H1 (cell line): ENCODE results near the gene LDLRAD4. TPM values are rescaled to one million over a fixed set of nuclear protein-coding genes. Genes with fewer than 3 reads are reported as not detected.

Experiments
- CTCF ChIA-PET: fragments of 300-600 bp; sonication (Branson Sonifier 250); formaldehyde crosslinking; loops from one replicate; lab custom pipeline; 2021; ENCODE audit not compliant: partially characterized antibody; lab: Charles Lee
- POLR2A ChIA-PET: fragments of 300-600 bp; sonication (Branson Sonifier 250); formaldehyde crosslinking; loops from one replicate; lab custom pipeline; 2021; ENCODE audit warnings: inconsistent platforms; ENCODE audit not compliant: partially characterized antibody; lab: Charles Lee
- DNase-seq, 2 experiments: peaks; one replicate each; pipeline versions ENCODE4 v3.0.0 to v3.0.0-alpha.2; 2010 to 2022; ENCODE audit warnings: low spot score in 2 of 2, low read depth in 1 of 2, mixed read lengths in 1 of 2
- FAIRE-seq: peaks from 2 replicates; lab custom pipeline; 2011; peaks lifted over from hg19 to GRCh38; lab: Jason Lieb, UNC
- H2AFZ ChIP-seq: 2 replicates; pipeline ENCODE4 v1.8.1; 2012; ENCODE audit warnings: low read length, inconsistent platforms
- H2AK5ac ChIP-seq: 2 replicates; pipeline ENCODE4 v1.6.1; 2013; ENCODE audit warnings: low read depth, low read length
- H2BK120ac ChIP-seq: replicated peaks from 2 replicates; pipeline ENCODE3; 2013; ENCODE audit warnings: low read depth, low read length, inconsistent platforms
- H2BK12ac ChIP-seq: 2 replicates; pipeline ENCODE4 v1.6.1; 2013; ENCODE audit warnings: low read depth, low read length
- H2BK15ac ChIP-seq: 2 replicates; pipeline ENCODE4 v1.6.1; 2013; ENCODE audit warnings: low read length
- H2BK20ac ChIP-seq: 2 replicates; pipeline ENCODE4 v1.6.1; 2013; ENCODE audit warnings: low read length
- H2BK5ac ChIP-seq: 2 replicates; pipeline ENCODE4 v1.6.1; 2013; ENCODE audit warnings: low read depth, low read length
- H3K14ac ChIP-seq: 2 replicates; pipeline ENCODE4 v1.6.1; 2013; ENCODE audit warnings: inconsistent platforms; ENCODE audit not compliant: insufficient read length
- H3K18ac ChIP-seq: 2 replicates; pipeline ENCODE4 v1.6.1; 2013; ENCODE audit warnings: low read length; ENCODE audit errors: extremely low read depth
- H3K23ac ChIP-seq: 2 replicates; pipeline ENCODE4 v1.6.1; 2013; ENCODE audit warnings: inconsistent platforms; ENCODE audit not compliant: insufficient read length
- H3K23me2 ChIP-seq: 2 replicates; pipeline ENCODE4 v1.6.1; 2013; ENCODE audit warnings: low read depth, low read length
- H3K27ac ChIP-seq: 2 replicates; pipeline ENCODE4 v1.6.1; 2011; ENCODE audit warnings: low read depth, low read length, inconsistent platforms
- H3K27me3 ChIP-seq, 4 experiments: replicated peaks in 1 of 4; 1 replicate in 1 of 4; 2 replicates in 3 of 4; pipeline versions ENCODE4 v1.6.1 to v1.8.1; 2011 to 2013; ENCODE audit warnings: low read length in 3 of 4, mild to moderate bottlenecking in 3 of 4, inconsistent platforms in 2 of 4, mixed read lengths in 2 of 4, moderate library complexity in 1 of 4; ENCODE audit not compliant: control insufficient read depth in 3 of 4, insufficient read depth in 3 of 4; ENCODE audit errors: extremely low read depth in 1 of 4
- H3K36me3 ChIP-seq, 4 experiments: 2 replicates each; pipeline versions ENCODE4 v1.6.1 to v1.8.1; 2011 to 2013; ENCODE audit warnings: mild to moderate bottlenecking in 4 of 4, low read length in 3 of 4, moderate library complexity in 2 of 4, control low read depth in 1 of 4, inconsistent platforms in 1 of 4; ENCODE audit not compliant: insufficient read depth in 4 of 4, control insufficient read depth in 2 of 4
- H3K4ac ChIP-seq: replicated peaks from 2 replicates; pipeline ENCODE3; 2013; ENCODE audit warnings: low read length, low read depth, mixed read lengths, inconsistent platforms; ENCODE audit not compliant: insufficient read length
- H3K4me1 ChIP-seq, 4 experiments: replicated peaks in 1 of 4; 1 replicate in 1 of 4; 2 replicates in 3 of 4; pipeline versions ENCODE4 v1.6.1 to v1.8.1; 2011 to 2013; ENCODE audit warnings: low read length in 3 of 4, inconsistent platforms in 2 of 4, mixed read lengths in 1 of 4; ENCODE audit not compliant: insufficient read depth in 4 of 4, control insufficient read depth in 3 of 4
- H3K4me2 ChIP-seq, 2 experiments: 2 replicates each; pipeline versions ENCODE4 v1.6.1 to v1.8.1; 2011 to 2013; ENCODE audit warnings: low read depth in 2 of 2, low read length in 2 of 2, control low read depth in 1 of 2, inconsistent platforms in 1 of 2, mild to moderate bottlenecking in 1 of 2; ENCODE audit not compliant: insufficient read depth in 1 of 2
- H3K4me3 ChIP-seq, 4 experiments: fragments of 200-600, 300-600 bp in 1 of 4; sonication (generic), shearing (Covaris generic), sonication (Bioruptor Twin) in 1 of 4; 2 replicates each; pipeline versions ENCODE4 v1.5.1 to v1.8.1; 2011 to 2016; ENCODE audit warnings: low read length in 4 of 4, low read depth in 3 of 4, control low read depth in 2 of 4, inconsistent platforms in 2 of 4, mild to moderate bottlenecking in 2 of 4, mixed read lengths in 1 of 4, moderate library complexity in 1 of 4; ENCODE audit not compliant: insufficient read depth in 2 of 4; ENCODE audit errors: extremely low read depth in 1 of 4
- H3K56ac ChIP-seq: replicated peaks from 2 replicates; pipeline ENCODE3; 2013; ENCODE audit warnings: low read depth, mild to moderate bottlenecking, mixed read lengths, low read length, inconsistent platforms; ENCODE audit not compliant: insufficient read length
- H3K79me1 ChIP-seq: 2 replicates; pipeline ENCODE4 v1.6.1; 2013; ENCODE audit warnings: low read depth, low read length, control low read depth
- H3K79me2 ChIP-seq, 2 experiments: 2 replicates each; pipeline versions ENCODE4 v1.6.1 to v1.8.1; 2012 to 2013; ENCODE audit warnings: low read length in 2 of 2, mild to moderate bottlenecking in 2 of 2, inconsistent platforms in 1 of 2; ENCODE audit not compliant: insufficient read depth in 2 of 2, control insufficient read depth in 1 of 2
- H3K9ac ChIP-seq, 4 experiments: replicated peaks in 1 of 4; 1 replicate in 1 of 4; 2 replicates in 3 of 4; pipeline versions ENCODE4 v1.6.1 to v1.8.1; 2011 to 2013; ENCODE audit warnings: low read depth in 3 of 4, low read length in 3 of 4, control low read depth in 2 of 4, mild to moderate bottlenecking in 2 of 4, moderate library complexity in 2 of 4, inconsistent platforms in 1 of 4; ENCODE audit errors: extremely low read depth in 1 of 4
- H3K9me3 ChIP-seq, 2 experiments: 2 replicates each; pipeline versions ENCODE4 v1.6.1 to v1.8.1; 2012 to 2013; ENCODE audit warnings: mild to moderate bottlenecking in 2 of 2, moderate library complexity in 2 of 2, control low read depth in 1 of 2, inconsistent platforms in 1 of 2, low read depth in 1 of 2, low read length in 1 of 2, mixed read lengths in 1 of 2; ENCODE audit not compliant: insufficient read depth in 2 of 2
- H4K20me1 ChIP-seq, 2 experiments: replicated peaks in 1 of 2; 2 replicates each; pipeline versions ENCODE3 to v1.8.1; 2011 to 2013; ENCODE audit warnings: inconsistent platforms in 2 of 2, low read length in 2 of 2, mild to moderate bottlenecking in 1 of 2; ENCODE audit not compliant: insufficient read depth in 2 of 2, control insufficient read depth in 1 of 2
- H4K5ac ChIP-seq: 2 replicates; pipeline ENCODE4 v1.6.1; 2013; ENCODE audit warnings: low read length, low read depth, mixed read lengths, inconsistent platforms; ENCODE audit not compliant: insufficient read length
- H4K8ac ChIP-seq: 2 replicates; pipeline ENCODE4 v1.8.0; 2013; ENCODE audit warnings: mild to moderate bottlenecking, moderate library complexity, low read length, inconsistent platforms; ENCODE audit not compliant: insufficient read depth; ENCODE audit errors: extremely low read depth
- H4K91ac ChIP-seq: replicated peaks from 2 replicates; pipeline ENCODE3; 2013; ENCODE audit warnings: low read length, mixed read lengths, inconsistent platforms; ENCODE audit not compliant: insufficient read length
- CBX5 ChIP-seq: fragments of 300-800, 300-1000 bp; sonication (generic); IDR thresholded peaks from 2 replicates; pipeline ENCODE4 v1.7.1; 2016; ENCODE audit warnings: antibody characterized with exemption, low read length, low read depth
- CTBP2 ChIP-seq: IDR thresholded peaks from 2 replicates; pipeline ENCODE4 v1.7.0; 2011; ENCODE audit warnings: borderline replicate concordance, mild to moderate bottlenecking, moderate library complexity, mixed read lengths, low read length; ENCODE audit not compliant: insufficient read depth, insufficient read length
- HDAC2 ChIP-seq, 2 experiments: fragments of 300-600 bp in 1 of 2; sonication (generic) in 1 of 2; IDR thresholded peaks; 2 replicates each; pipeline ENCODE4 v1.6.1; 2011 to 2012; ENCODE audit warnings: low read depth in 2 of 2, low read length in 2 of 2, mild to moderate bottlenecking in 2 of 2, moderate library complexity in 2 of 2, borderline replicate concordance in 1 of 2, inconsistent platforms in 1 of 2
- RAD21 ChIP-seq, 2 experiments: IDR thresholded peaks in 1 of 2; conservative IDR thresholded peaks in 1 of 2; 2 replicates each; pipeline ENCODE4 v1.6.1; 2011; ENCODE audit warnings: low read depth in 2 of 2, low read length in 2 of 2, improper control_type of control experiment in 1 of 2, inconsistent platforms in 1 of 2, mild to moderate bottlenecking in 1 of 2, moderate library complexity in 1 of 2
- TCF12 ChIP-seq: IDR thresholded peaks from 2 replicates; pipeline ENCODE4 v1.6.1; 2011; ENCODE audit warnings: low read depth, mild to moderate bottlenecking, low read length
- WGBS, 2 experiments: shearing (Covaris generic) in 1 of 2; methylation state at CpG; one replicate each; pipeline versions ENCODE4 v1.1.6 to v1.1.7; 2013 to 2015; ENCODE audit warnings: low lambda C conversion rate in 2 of 2, mixed read lengths in 2 of 2, inconsistent platforms in 1 of 2, low coverage in 1 of 2, missing lambda C conversion rate in 1 of 2; ENCODE audit not compliant: insufficient replicate concordance in 2 of 2, insufficient coverage in 1 of 2, insufficient read length in 1 of 2; ENCODE audit errors: extremely low coverage in 1 of 2, missing lambda C conversion rate in 1 of 2; 5-methylcytosine and 5-hydroxymethylcytosine counted together
- polyA plus RNA-seq, 7 experiments: library from polyadenylated mRNA; depleted of rRNA in 3 of 7; stranded (reverse) in 5 of 7; unstranded in 2 of 7; fragments of >200 nt in 5 of 7; fragments of 200-250 nt in 2 of 7; gene quantifications; 1 replicate in 5 of 7; 2 replicates in 1 of 7; 4 replicates in 1 of 7; pipeline versions ENCODE4 v1.2.1 to v1.2.3, GENCODE V29; 2011 to 2013; ENCODE audit warnings: missing spikeins in 2 of 7, mixed read lengths in 2 of 7
- total RNA-seq: library from RNA; stranded (reverse); fragmentation: NEBNext Ultra II Directional; extraction: Animal tissue kit (Norgen Biotek cat#: 25700); gene quantifications from 2 replicates; pipeline ENCODE4 v1.2.1, GENCODE V29; 2021
- TF ChIP-seq, protein P1 (sequence below): IDR thresholded peaks from 2 replicates; pipeline ENCODE4 v1.6.1; 2011; ENCODE audit warnings: low read depth, mild to moderate bottlenecking, low read length; ENCODE audit not compliant: insufficient read depth

Gene LDLRAD4
- total and polyA plus RNA-seq, 2 of the 8 experiments (the other 6 are each of a cell fraction or from before 2014, with no cell fraction given) = 0.77 to 1.4 TPM

DNA sequence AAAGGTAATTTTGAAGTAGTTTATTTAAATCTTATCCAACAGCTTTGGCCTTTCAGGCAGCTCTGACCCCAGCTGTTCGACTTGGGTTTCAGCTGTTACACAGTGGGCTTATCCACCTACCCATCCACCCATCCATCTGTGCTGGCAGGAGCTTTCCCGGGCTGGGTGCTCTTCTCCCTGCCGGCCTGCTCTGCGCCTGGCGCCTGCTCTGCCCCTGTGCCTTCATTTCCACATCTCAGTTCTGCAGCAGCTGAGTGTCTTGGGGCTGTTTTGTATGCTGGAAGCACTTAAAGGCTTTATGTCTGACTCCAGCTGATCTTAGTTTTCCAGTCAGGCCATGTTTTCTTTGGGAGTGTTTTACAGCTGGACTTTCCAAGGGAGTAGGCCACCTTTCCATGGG, 24.2 kb downstream of the LDLRAD4 start:
- Histone ChIP-seq H2AK5ac (no peak overlapping the region), H3K23ac (no peak overlapping the region), H2BK20ac (no peak overlapping the region), H3K23me2 (peaks cover 12% of the 10 kb centered on the region; the same call in 1 of the 2 replicates), H3K9ac (no peak overlapping the region), H3K79me1 (no peaks in the 10 kb centered on the region), H3K27me3 (no peaks in the 10 kb centered on the region), H3K4ac (no peak overlapping the region), H2BK5ac (no peak overlapping the region; the same call in 1 of the 2 replicates), H3K27ac (no peak overlapping the region), H3K18ac (no peak overlapping the region), H3K4me3 (no peak overlapping the region), H3K56ac (no peak overlapping the region), H3K4me2 (no peak overlapping the region), H3K79me2 (no peaks in the 10 kb centered on the region), H3K36me3 (no peaks in the 10 kb centered on the region), H3K4me1 (peaks cover 0 to 8% (median 0%) of the 10 kb centered on the region in 4 experiments; a peak in 2 of 7 replicates), H2BK15ac (no peak overlapping the region), H4K91ac (no peak overlapping the region), H4K8ac (no peak overlapping the region; the same call in 1 of the 2 replicates), H4K5ac (no peak overlapping the region), H2BK120ac (no peak overlapping the region), H4K20me1 (no peaks in the 10 kb centered on the region), H2BK12ac (no peak overlapping the region), H3K9me3 (no peaks in the 10 kb centered on the region), H2AFZ (no peak overlapping the region), H3K14ac (no peak overlapping the region)
- no peak for FAIRE-seq
- DNase-seq = no peak
- ChIA-PET CTCF (no interaction called here), POLR2A (no interaction called here)
- WGBS, 2 experiments = 81% methylated on average over 5 of the region's 5 CpGs; no CpG with 5 or more reads in 1 of the 2 experiments
- TF ChIP-seq CTBP2 (no peak), CBX5 (no peak), HDAC2 (IDR thresholded peaks at IDR 0.05; ENCODE audit: borderline replicate concordance in 1 of 2, low read depth in 2 of 2, low read length in 2 of 2) (no peak), RAD21 (IDR thresholded peaks at IDR 0.05 in 1 of 2, conservative IDR thresholded peaks at IDR 0.05 in 1 of 2; ENCODE audit: low read depth in 2 of 2, low read length in 2 of 2) (no peak), TCF12 (no peak)
- TF ChIP-seq, protein P1, sequence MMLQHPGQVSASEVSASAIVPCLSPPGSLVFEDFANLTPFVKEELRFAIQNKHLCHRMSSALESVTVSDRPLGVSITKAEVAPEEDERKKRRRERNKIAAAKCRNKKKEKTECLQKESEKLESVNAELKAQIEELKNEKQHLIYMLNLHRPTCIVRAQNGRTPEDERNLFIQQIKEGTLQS = no peak
